NCI-H2029 treated with DMSO at 0.1 percent for 48 hours (cell line): ENCODE measurements around the gene AXIN2.

Source experiments
- DNase-seq: peaks from one replicate; lab custom pipeline; 2025; lab: John Stamatoyannopoulos, UW

AXIN2 gene

GRCh38 chr17:65561452-65562205, at the start of gene AXIN2:
Gene AXIN2, minus strand, starts transcription at chr17:65561648. Its CDS starts 3,028 bp downstream, at chr17:65558620.
- no peak for DNase-seq

- DNase-seq, result no peak
Observed at GRCh38 chr17:65609749-65610148, 48.3 kb upstream of the AXIN2 start.

- DNase-seq, result no peak
Observed at GRCh38 chr17:65609286-65609685, 47.8 kb upstream of the AXIN2 start.

- DNase-seq, result no peak
Observed at GRCh38 chr17:65604070-65604469, 42.6 kb upstream of the AXIN2 start.

- no peak for DNase-seq
Observed at GRCh38 chr17:65601881-65602280, 40.4 kb upstream of the AXIN2 start.

GRCh38 chr17:65601145-65601544, 39.7 kb upstream of the AXIN2 start:
- DNase-seq, result no peak

GRCh38 chr17:65600518-65600917, 39.1 kb upstream of the AXIN2 start:
- no peak for DNase-seq

- DNase-seq, result no peak
Observed at GRCh38 chr17:65599650-65600049, 38.2 kb upstream of the AXIN2 start.

- DNase-seq, result no peak
Observed at GRCh38 chr17:65598746-65599145, 37.3 kb upstream of the AXIN2 start.

GRCh38 chr17:65595071-65595656, 33.7 kb upstream of the AXIN2 start:
- no peak for DNase-seq

- DNase-seq, result no peak
Observed at GRCh38 chr17:65593855-65594845, 32.7 kb upstream of the AXIN2 start.

- no peak for DNase-seq
Observed at GRCh38 chr17:65593092-65593854, 31.8 kb upstream of the AXIN2 start.

- no peak for DNase-seq
Observed at GRCh38 chr17:65592125-65592965, 30.9 kb upstream of the AXIN2 start.

- DNase-seq, result no peak
Observed at GRCh38 chr17:65589321-65589720, 27.9 kb upstream of the AXIN2 start.

GRCh38 chr17:65588181-65588808, 26.8 kb upstream of the AXIN2 start:
- peak; percentile 72 for DNase-seq

- no peak for DNase-seq
Observed at GRCh38 chr17:65587534-65588180, 26.2 kb upstream of the AXIN2 start.

GRCh38 chr17:65586899-65587298, 25.5 kb upstream of the AXIN2 start:
- no peak for DNase-seq

- DNase-seq, result no peak
Observed at GRCh38 chr17:65584604-65585521, 23.4 kb upstream of the AXIN2 start.
